ENCODE measurements around the gene SPATA13.
"Not testable (repeated sequence)": the region's sequence is repeated elsewhere in the genome, so short reads cannot be mapped to it uniquely, and the experiment has no call there.

Gene SPATA13
- total RNA-seq = 250 to 294 reads per million in 2 donors

- peak; percentile 75 for DNase-seq
These were observed at the start of gene SPATA13 for GRCh38 chr13:24160458-24161009. Gene SPATA13, plus strand, starts transcription at chr13:24160720. Its CDS starts 62,210 bp downstream, at chr13:24222930.

- DNase-seq = no peak
These were observed 47.7 kb upstream of the SPATA13 start for GRCh38 chr13:24112791-24113190.

GRCh38 chr13:24115671-24116070 is 44.8 kb upstream of the SPATA13 start:
- no peak for DNase-seq

- no peak for DNase-seq
These were observed 44.4 kb upstream of the SPATA13 start for GRCh38 chr13:24116131-24116530.

GRCh38 chr13:24118576-24118975 is 41.9 kb upstream of the SPATA13 start:
- no peak for DNase-seq

- DNase-seq = no peak
These were observed 40.7 kb upstream of the SPATA13 start for GRCh38 chr13:24119626-24120508.

- not testable (repeated sequence) for DNase-seq
These were observed 38.5 kb upstream of the SPATA13 start for GRCh38 chr13:24122045-24122444.

- no peak for DNase-seq
These were observed 38.0 kb upstream of the SPATA13 start for GRCh38 chr13:24122569-24122968.

- DNase-seq = no peak
These were observed 36.8 kb upstream of the SPATA13 start for GRCh38 chr13:24123761-24124160.

GRCh38 chr13:24124789-24125476 is 35.6 kb upstream of the SPATA13 start:
- DNase-seq = no peak

- no peak for DNase-seq
These were observed 33.3 kb upstream of the SPATA13 start for GRCh38 chr13:24127116-24127631.

- DNase-seq = no peak
These were observed 32.4 kb upstream of the SPATA13 start for GRCh38 chr13:24128112-24128511.

GRCh38 chr13:24128962-24129361 is 31.6 kb upstream of the SPATA13 start:
- no peak for DNase-seq

GRCh38 chr13:24129914-24130774 is 30.4 kb upstream of the SPATA13 start:
- DNase-seq = no peak

GRCh38 chr13:24131749-24132148 is 28.8 kb upstream of the SPATA13 start:
- DNase-seq = no peak

GRCh38 chr13:24133021-24133795 is 27.3 kb upstream of the SPATA13 start:
- no peak for DNase-seq

GRCh38 chr13:24134231-24134630 is 26.3 kb upstream of the SPATA13 start:
- no peak for DNase-seq

- no peak for DNase-seq
These were observed 25.8 kb upstream of the SPATA13 start for GRCh38 chr13:24134757-24135156.

- DNase-seq = no peak
These were observed 24.7 kb upstream of the SPATA13 start for GRCh38 chr13:24135674-24136300.

- no peak for DNase-seq
These were observed 21.6 kb upstream of the SPATA13 start for GRCh38 chr13:24138911-24139310.

- DNase-seq = no peak
These were observed 19.1 kb upstream of the SPATA13 start for GRCh38 chr13:24141333-24141910.
